T follicular helper cell (primary cell): ENCODE data around the gene TMPRSS13.
A peak's percentile ranks its signal among the peaks of the same experiment; 100 is the strongest.

Source experiments
- DNase-seq: peaks from one replicate; pipeline ENCODE4 v3.0.0-alpha.2; 2020; ENCODE audit warnings: low read depth

TMPRSS13 gene

DNA sequence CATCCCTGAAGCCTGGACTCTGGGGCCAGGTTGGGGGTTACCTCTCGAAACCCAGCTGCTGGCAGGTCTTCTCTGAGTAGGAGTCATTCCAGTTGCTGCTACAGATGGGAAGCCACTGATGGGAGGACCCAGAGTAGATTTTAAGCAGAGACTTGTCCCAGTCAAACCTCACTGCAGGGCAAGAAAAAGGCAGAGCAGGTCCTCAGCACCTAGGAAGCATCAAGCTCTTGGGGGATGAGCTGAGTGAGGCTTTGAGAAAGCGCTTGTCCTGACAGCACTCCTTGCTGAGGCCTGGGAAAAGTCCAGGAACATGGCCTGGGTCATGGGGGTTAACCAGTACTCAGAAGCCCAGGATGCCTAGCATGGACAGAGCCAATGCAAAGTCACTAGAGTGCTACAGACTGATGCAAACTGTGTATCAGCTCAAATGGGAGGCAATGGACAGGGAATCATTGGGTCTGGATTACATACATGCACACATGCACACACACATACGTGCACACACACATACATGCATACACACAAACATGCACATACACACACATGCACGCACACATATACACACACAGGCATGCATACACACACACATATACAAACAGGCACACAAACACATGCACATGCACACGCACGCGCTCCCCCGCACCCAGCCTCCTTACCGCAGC lies 15.3 kb downstream of the TMPRSS13 start:
- no peak for DNase-seq

GRCh38 chr11:117912497-117912896 lies 16.7 kb downstream of the TMPRSS13 start:
- DNase-seq, result no peak

GRCh38 chr11:117911694-117912093 lies 17.5 kb downstream of the TMPRSS13 start:
- no peak for DNase-seq

GRCh38 chr11:117910941-117911655 lies 18.1 kb downstream of the TMPRSS13 start:
- DNase-seq, result no peak

GRCh38 chr11:117910525-117910924 lies 18.7 kb downstream of the TMPRSS13 start:
- no peak for DNase-seq

GRCh38 chr11:117909611-117910382 lies 19.4 kb downstream of the TMPRSS13 start:
- no peak for DNase-seq

- DNase-seq, result no peak
Measured at GRCh38 chr11:117908959-117909610, 20.1 kb downstream of the TMPRSS13 start.

GRCh38 chr11:117908109-117908895 lies 20.9 kb downstream of the TMPRSS13 start:
- DNase-seq, result no peak

DNA sequence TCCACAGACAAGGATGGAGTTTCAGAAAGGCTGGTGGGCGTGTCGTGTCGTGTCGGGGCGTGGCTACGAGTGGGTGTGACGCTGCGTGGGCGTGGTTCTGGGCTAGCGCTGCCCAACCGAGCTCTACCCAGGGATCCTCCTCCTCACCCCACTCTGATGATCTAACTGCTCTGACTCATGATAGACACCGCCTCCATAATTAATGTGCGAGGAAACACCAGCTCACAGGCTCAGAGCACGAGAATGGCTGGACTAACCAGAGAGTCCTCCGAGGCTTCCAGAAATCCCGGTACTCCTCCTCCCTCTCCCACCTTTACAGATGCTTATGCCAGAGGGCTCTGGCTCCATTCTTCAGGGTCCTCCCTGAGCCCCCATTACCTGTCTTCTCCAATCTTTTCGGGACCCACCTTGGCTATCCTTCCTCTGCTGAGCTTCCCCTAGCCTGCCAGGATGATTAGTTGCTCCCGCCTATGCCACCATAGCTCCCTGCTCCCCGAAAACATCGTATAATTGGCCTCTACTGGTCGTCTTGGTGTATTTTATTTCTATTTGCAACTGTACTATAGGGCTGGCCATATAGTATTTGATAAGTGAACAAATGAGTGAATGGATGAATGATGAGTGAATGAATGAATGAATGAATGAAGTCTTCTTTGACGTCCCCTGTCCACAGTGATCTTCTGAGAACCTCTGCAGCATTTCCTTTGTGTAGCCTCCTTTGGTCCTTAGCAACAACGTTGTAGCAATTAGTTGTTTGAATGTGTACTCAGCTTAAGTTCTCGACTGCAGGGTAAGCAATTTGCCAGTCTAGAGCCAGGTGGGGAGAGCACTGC lies 21.7 kb downstream of the TMPRSS13 start:
- DNase-seq, result peak; percentile 26

DNA sequence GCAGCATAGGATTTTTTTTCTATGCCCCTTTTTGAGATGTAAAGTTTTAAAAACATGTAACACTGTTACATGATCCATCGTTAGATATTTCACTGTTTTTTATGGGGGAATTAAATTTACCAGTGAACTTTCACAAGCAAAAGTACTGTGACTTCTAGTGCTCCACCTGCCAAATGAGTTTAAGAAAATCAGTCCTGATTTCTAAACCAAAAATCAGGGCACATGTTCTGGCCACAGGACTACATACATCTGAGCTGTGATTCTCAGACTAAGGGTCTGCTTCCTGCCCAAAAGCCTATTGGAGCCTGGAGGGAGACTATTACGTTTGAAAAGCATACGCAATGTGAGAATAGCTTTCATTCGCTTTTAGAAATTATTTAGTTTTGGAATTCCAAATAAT lies 22.5 kb downstream of the TMPRSS13 start:
- DNase-seq, result no peak

GRCh38 chr11:117906126-117906525 lies 23.1 kb downstream of the TMPRSS13 start:
- DNase-seq, result no peak

DNA sequence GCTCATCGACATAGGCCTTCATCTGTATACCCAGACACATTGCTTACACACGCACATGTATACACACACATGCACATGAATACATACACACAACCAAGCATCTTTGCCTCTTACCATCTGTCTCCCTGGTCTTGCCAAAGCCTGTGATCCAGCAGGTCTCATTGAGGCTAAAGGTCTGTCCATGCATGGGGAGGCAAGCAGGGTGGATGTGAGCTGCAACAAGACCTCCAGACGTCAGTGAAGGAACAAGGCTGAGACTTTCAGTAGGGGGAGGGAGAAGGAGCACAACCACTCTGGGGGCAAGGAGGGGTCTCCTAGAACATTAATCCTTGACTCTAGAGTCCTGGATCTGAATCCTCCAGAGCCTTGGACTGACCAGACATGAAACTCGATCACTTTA lies 23.7 kb downstream of the TMPRSS13 start:
- no peak for DNase-seq

DNA sequence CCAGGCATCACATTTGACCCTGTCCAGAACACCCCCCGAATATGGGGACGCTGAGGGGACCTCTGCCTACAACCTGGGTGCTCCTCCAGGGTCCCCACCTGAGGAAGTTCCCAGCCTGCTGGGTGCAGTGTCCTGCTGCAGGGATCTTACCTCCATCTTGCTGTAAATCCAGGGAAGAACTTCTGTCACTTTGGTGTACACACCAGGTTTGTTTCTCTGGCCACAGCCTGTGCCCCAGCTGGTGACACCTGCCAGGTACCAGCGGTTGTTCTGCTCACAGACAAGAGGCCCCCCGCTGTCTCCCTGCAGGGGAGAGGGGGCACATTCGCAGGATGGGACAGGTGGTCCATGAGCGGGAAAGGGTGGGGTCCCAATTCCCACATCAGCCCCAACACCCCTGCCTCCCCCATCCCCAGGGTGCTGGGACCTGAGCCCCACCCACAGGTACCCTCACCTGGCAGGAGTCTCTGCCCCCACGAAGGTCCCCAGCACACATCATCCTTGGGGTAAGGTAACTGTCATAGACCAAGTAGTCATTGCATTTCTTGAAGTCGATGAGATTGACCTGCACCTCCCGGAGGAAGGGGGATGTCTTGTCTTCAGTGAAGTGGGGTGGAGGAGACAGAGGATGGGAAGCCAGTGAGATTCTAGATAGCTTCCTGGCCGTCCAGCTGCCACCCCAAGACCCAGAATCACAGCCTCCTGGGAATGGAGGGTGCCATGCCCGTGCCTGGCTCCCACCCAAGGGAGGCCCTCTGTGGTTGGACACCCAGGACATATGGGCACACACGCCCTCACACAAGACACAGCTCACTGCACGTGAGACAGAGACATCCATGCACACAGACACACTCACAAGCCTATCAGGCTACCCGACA lies 25.5 kb downstream of the TMPRSS13 start:
- no peak for DNase-seq

DNA sequence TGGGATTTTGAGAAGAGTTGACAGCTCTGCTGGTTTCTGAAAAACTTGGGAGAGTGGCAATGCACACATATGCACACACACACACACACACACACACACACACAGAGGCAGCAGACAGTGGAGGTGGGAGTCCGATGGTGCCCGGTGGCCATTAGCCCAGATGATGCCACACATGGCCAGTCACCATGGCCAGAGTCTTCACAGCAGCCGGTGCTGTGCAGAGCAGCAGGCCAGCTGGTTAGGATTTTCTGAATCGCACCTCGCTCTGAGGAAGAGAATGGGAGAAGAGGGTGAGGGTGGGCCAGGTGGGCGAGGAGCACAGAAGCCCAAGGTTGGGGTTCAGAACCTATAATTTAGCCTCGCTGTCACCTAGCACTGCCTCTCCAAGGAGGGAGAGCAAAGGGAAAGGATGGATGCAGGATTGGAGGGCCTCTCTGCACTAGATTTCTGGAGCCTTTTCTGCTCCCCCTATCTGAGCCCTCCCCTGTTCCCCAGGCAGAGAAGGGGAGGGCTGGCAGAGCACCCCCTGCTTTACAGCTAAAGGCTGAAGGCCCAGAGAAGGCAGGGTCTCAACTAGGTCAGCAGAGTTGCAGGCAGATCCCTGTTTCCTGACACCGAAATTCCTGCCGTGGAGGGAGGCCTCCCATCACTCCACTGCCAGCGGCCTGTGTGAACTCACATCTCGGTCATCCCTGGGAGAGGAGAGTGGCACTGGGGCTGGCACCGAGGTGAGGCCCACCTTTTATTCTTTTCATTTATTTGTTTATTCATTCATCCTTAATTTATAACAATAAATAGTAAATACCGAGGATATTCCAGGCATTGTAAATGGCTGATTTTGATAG lies 27.0 kb downstream of the TMPRSS13 start:
- DNase-seq, result no peak

DNA sequence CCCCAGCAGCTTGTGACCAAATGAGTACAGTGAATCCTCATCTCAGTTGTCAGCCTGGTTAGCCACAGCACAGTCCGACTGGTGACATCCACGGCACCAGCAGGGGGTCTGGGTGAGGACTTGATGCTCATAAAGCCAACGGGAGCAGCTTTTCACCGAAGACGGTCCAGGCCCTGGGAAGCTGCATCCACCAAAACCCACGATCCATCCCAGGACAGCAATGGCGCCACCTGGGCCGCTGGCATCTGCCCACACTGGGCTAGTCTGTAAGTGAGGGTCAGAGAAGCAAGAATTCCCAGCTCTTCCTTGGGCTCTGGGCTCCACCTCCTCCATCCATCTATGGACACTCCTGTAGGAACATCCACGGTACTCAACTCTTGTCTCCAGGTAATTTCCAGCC lies 27.6 kb downstream of the TMPRSS13 start:
- no peak for DNase-seq

GRCh38 chr11:117900720-117901440 lies 28.3 kb downstream of the TMPRSS13 start:
- DNase-seq, result no peak

DNA sequence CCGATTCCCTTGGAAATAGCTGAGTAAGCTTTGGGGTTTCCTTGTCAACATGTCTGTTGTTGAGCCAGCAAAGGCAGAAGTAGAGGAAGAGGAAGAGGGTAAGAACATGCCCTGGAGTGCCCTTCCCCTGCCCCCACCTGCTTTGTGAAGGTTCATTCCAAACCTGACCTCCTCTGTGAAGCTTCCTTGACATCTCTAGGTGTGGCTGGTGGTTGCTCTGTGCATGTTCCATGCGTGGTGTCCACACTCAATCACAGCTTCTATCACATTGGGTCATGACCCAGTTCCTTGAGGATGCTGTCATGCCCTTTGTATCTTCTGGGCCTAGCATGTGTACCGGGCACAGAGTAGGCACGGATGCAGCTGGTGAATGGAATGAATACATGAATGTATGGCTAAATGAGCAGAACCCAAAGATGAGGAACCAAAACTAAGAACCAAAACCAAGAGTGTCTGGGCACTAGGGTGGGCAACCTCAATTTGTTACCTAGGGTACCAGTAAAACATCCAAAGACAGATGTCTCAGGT lies 29.0 kb downstream of the TMPRSS13 start:
- DNase-seq, result no peak

DNA sequence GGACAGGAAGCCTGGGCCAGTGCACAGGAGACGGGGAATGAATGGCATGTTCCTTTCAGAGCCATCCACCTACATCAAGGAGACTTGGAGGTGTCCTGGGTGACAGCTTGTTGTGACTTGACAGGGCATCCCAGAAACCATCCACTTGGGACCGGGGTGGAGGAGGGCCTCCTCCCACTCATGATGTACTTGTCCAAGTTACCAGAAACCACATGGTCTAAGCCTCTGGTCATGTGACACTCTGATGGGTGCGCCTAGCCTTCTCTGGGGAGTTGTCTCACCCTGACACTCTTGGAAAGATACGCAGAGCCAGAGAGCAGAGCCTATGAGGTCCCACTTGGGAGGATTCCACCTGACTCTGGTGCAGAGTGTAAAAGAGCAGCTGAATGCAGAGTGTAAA lies 31.1 kb downstream of the TMPRSS13 start:
- no peak for DNase-seq
